NCI-H1092 treated with DMSO at 0.1 percent for 48 hours (cell line): ENCODE measurements around the gene SPIB.
"Not testable (repeated sequence)": the region's sequence is repeated elsewhere in the genome, so short reads cannot be mapped to it uniquely, and the experiment has no call there.

Experiments
- DNase-seq: peaks from one replicate; lab custom pipeline; 2025; lab: John Stamatoyannopoulos, UW

The SPIB gene

DNA sequence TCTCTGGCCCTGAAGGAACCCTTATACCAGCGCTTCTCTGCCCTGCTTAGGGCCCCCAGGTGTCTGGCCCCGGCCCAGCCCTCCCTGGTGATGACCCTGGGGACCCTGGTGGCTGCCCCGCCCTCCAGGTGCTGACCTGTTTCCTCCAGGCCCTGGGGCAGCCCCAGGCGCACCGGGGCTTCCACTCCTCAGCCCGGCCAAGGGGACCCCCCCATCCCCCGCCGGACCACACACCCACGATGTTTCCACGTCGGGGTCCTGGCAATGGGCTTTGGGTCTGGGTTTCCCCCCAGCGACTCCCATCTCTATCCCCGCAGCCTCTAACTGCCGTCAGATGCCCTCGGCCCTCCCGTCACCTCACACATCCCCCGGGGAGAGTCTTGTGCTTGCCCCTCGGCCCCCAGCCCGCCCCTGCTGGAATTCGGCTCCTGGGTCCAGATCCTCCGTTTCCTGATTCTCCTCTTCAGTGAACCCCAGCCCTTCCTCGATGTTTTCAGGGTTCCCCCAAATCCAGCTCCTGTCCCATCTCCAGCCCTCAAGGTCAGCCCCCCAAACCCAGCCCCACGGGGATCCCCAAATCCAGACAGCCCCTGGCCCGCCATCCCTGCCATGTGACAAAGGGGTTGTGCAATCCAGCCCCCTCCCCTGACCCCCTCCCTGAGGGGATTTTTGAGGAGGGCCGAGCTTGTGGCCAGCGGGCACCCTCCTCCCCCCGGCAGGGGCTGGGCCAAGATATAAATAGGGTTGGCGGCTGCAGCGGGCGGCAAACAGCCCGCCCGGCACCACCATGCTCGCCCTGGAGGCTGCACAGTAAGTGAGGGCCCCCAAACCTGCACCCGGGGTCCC lies at the start of gene SPIB:
TSS of gene SPIB (plus strand) at position 763 of the 846 bp plus-strand sequence. CDS start at position 788, 25 bp downstream.
- DNase-seq = no peak

DNA sequence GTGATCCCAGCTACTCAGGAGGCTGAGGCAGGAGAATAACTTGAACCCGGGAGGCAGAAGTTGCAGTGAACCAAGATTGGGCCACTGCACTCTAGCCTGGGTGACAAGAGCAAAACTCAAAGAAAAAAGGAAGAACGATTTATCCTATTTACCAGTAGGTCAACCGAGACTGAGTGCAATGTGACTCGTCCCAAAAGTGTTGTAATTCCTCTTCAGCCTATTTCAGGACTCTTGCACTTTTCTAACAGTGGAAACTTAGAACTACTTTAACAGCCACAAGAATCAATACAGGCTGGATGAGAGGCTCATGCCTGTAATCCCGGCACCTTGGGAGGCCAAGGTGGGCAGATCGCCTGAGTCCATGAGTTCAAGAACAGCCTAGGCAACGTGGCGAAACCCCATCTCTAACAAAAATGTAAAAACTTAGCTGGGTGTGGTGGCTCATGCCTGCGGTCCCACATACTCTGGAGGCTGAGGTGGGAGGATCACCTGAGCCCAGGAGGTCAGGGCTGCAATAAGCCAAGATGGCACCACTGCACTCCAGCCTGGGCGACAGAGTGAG lies 46.7 kb upstream of the SPIB start:
- no peak for DNase-seq

DNA sequence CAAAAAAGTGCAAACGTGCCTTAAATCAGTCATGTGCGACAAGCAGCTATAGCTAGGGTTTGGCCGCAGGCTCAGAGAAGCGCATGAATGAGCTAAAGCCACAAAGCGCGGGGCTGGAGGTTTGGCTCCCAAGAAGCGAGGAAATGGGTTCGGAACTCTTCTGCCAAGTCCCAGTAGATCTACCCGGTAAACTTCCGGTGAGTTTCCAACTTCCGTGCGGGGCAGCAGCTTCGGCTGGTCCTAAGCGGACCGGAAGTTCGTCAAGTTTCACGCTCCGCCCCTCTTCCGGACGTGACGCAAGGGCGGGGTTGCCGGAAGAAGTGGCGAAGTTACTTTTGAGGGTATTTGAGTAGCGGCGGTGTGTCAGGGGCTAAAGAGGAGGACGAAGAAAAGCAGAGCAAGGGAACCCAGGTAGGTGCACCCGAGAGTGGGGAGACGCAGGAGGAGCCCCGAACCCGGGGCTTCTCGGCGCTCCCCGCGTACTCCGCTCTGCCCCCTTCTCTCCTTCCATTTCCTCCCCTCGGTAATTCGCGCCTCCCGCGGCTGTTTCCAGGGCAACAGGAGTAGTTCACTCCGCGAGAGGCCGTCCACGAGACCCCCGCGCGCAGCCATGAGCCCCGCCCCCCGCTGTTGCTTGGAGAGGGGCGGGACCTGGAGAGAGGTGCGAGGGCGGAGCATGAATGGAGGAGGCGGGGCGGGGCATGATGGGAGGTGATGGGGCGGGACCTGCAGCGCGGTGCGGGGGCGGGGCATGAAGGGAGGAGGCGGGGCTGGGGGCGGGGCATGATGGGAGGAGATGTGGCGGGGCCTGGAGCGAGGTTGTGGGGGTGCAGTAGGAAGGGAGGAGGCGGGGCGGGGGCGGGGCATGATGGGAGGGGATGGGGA lies 42.3 kb upstream of the SPIB start, which contains the start of gene NR1H2:
TSS of gene NR1H2 (plus strand) at position 292 of the 885 bp plus-strand sequence. CDS start 1,149 bp downstream, outside the sequence.
- DNase-seq = peak; percentile 89

DNA sequence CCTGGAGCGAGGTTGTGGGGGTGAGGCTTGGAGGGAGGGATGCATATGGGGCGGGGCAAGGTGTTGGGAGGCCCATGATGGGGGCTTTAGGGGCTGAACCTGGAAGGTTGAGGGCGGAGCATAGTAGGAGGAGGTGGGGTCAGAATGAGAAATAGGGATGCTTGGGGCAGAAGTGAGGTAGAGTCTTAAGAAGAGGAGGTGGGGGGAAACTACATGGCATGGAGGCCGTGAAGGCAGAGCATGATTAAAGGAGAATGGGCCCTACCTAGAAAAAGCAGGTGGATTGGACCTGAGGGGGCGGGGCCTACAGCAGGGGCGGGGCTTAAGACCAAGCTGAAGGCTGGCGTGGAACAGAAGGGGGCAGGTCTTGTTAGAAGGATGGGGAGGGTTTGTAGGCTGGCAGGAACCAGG lies 41.7 kb upstream of the SPIB start:
- peak; percentile 5 for DNase-seq

DNA sequence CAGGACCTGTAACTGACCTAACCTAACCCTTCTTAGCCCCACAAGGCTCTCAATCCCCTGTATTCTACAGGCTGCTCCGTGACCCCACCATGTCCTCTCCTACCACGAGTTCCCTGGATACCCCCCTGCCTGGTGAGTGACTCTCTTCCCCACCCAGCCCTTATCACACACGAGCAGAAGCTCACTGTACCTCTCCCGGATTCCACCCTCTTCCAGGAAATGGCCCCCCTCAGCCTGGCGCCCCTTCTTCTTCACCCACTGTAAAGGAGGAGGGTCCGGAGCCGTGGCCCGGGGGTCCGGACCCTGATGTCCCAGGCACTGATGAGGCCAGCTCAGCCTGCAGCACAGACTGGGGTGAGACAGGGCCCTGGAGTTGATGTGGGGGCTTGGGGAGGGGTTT lies 41.2 kb upstream of the SPIB start:
- DNase-seq = no peak

DNA sequence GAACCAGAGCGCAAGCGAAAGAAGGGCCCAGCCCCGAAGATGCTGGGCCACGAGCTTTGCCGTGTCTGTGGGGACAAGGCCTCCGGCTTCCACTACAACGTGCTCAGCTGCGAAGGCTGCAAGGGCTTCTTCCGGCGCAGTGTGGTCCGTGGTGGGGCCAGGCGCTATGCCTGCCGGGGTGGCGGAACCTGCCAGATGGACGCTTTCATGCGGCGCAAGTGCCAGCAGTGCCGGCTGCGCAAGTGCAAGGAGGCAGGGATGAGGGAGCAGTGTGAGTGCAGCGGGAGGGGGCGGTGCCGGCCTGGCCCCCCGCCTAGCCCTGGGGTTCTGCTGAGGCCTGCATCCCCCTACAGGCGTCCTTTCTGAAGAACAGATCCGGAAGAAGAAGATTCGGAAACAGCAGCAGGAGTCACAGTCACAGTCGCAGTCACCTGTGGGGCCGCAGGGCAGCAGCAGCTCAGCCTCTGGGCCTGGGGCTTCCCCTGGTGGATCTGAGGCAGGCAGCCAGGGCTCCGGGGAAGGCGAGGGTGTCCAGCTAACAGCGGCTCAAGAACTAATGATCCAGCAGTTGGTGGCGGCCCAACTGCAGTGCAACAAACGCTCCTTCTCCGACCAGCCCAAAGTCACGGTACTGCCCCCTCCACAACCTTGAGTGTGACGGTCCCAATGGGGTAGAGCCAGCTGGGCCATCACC lies 40.4 kb upstream of the SPIB start:
- no peak for DNase-seq

DNA sequence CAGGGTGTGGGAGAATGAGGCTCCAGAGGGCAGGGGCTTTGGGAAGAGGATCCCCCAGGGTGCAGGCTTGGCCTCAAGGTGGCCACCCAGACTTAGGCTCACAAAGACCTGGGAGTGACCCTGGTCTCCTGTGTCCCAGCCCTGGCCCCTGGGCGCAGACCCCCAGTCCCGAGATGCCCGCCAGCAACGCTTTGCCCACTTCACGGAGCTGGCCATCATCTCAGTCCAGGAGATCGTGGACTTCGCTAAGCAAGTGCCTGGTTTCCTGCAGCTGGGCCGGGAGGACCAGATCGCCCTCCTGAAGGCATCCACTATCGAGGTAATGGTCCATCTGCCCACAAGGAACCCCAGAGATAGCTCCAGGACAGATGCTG lies 39.9 kb upstream of the SPIB start:
- no peak for DNase-seq

DNA sequence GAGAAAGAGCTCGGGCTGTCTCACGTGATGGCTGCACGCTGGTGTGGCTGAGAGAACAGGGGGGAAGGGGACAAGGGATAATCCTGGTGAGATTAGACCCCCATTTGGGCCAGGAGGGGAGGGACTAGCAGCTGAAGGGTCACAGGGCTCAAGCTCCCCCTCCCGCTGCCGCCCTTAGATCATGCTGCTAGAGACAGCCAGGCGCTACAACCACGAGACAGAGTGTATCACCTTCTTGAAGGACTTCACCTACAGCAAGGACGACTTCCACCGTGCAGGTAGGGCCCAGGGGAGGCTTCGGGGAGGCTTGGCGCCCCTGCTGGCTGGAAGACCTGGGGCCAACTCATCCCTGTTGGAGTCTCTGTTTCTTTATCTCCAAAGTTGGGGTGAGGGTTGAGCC lies 39.1 kb upstream of the SPIB start:
- DNase-seq = no peak

DNA sequence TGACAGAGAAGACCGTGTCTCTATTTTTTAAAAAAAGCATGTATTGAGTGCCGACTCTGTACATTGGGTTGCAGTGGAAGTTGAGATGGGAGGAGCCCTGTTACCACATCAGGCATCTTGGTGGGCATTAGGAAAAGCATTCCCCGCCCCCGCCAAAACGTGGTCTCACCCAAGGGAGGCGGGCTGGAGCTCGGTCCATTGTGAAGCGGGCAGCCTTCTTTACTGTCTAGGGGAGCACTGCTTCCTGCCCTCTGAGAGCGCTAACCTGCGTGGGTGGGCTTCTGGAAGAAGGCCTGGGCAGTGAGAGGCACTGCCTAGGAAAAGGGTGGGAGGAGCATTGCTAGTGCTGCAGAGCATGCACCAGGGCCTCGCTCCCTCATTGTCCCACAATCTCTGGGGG lies 38.6 kb upstream of the SPIB start:
- DNase-seq = no peak

DNA sequence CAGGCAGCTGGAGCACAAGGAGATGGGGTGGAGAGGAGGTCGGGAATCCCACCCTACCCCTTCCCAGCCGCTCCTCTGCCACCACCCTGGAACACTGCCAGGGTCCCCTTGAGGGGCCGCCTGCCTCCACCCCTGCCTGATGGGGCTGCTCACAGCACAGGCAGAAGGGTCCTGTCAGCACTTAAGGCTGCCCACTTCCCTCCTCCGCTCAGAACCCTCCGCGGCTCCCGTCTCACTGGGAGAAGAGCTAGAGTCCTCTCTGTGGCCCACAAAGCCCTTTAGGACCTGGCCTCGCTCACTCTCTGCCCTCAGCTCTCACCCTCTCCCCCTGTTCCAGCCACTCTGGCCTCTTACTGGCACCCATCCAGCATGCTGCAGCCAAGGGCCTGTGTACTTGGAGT lies 38.0 kb upstream of the SPIB start:
- DNase-seq = no peak

DNA sequence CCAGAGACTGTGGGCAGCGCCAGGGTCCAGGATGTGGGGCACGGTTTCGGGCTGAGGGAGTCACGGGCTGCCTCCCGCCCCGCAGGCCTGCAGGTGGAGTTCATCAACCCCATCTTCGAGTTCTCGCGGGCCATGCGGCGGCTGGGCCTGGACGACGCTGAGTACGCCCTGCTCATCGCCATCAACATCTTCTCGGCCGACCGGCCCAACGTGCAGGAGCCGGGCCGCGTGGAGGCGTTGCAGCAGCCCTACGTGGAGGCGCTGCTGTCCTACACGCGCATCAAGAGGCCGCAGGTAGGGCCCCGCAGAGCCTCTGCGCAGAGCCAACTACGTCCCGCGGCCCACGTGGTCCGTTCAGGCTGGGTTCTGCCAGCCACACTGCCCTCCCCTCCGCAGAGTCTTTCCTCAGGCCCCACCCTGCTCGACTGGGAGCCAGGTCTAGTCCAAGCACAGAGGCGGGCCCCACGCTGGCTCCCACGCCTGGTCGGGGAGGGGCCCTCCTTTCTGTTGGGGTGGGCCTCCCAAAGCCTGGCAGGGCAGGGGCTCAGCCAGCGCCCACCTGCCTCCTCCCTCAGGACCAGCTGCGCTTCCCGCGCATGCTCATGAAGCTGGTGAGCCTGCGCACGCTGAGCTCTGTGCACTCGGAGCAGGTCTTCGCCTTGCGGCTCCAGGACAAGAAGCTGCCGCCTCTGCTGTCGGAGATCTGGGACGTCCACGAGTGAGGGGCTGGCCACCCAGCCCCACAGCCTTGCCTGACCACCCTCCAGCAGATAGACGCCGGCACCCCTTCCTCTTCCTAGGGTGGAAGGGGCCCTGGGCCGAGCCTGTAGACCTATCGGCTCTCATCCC lies 36.6 kb upstream of the SPIB start:
- no peak for DNase-seq

DNA sequence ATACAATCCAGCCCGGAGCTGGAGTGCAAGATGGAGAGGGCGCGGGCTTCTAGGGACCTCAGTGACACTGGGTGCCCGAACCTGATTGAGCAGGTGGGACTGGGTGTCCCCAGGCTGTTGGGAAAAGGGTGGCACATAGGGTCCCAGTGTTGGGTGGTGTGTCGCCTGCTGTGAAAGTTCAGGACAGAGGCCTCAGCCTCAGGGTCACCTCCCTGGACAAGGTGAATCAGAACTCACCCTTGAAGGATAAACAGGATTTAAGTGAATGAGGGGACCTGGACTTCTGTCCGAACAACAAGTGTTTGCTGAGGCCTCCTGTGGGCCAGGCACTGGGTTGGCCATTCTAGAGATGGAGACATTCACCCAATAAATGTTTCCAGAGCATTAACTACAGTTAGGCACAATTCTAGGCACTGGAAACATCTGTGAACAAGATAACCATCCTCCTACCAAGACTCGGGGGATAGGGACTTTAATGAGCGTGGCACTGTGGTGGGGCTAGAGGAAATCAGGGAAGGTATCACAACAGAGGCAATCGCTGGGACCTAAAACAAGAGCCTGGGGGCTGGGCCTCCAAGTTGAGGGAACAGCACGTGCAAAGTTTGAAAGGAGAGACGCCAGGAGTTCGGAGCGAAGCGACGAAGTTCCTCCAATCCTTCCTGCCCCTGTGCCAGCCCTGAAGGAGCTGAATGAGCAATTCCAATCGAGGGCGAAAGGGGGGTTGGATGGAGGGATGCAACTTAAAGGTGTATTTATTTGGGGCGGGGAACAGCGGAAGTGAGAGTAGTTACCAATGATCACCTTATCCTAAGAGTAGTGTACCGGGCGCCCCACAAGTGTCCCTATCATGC lies 35.5 kb upstream of the SPIB start:
- DNase-seq = no peak

DNA sequence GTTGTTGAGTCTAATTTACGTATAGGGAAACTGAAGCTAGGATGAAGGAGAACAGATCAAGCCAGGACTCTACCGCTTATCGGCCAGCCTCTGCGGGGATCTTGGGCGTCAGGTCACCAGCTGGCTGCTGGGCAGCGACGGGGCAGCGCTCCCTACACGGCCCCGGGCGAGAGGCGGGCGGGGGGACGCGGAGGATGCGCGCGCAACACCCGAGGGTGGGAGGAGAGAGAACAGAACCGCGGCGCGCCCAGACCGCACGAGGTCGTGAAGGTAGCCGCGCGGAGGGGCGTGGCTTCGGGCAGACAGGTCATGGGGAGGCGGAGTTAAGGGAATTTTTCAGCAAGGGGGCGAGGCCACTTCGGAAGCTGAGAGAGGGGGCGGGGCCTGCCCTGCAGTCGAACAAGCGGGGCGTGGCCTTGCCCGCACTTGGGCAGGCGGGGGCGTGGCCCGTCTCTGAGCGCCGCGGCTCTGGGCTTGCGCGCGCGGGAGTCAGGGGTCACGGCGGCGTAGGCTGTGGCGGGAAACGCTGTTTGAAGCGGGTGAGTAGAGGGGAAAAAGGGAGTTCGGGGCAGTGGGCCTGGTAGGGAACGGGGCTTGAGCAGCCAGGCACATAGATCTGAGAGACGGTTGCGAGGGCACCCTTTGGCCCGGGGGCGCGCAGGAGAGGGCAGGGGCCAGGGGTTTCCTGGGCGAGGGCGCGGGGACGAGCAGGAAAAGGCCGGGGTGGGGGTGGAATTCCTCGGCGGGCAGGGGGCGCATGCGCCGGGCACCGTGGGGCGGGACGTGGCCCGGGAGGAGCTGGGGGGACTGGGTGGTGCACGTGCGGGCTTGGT lies 34.7 kb upstream of the SPIB start, which contains the start of gene POLD1:
TSS of gene POLD1 (plus strand) at position 496 of the 833 bp plus-strand sequence. CDS start 14,505 bp downstream, outside the sequence.
- peak; percentile 96 for DNase-seq

DNA sequence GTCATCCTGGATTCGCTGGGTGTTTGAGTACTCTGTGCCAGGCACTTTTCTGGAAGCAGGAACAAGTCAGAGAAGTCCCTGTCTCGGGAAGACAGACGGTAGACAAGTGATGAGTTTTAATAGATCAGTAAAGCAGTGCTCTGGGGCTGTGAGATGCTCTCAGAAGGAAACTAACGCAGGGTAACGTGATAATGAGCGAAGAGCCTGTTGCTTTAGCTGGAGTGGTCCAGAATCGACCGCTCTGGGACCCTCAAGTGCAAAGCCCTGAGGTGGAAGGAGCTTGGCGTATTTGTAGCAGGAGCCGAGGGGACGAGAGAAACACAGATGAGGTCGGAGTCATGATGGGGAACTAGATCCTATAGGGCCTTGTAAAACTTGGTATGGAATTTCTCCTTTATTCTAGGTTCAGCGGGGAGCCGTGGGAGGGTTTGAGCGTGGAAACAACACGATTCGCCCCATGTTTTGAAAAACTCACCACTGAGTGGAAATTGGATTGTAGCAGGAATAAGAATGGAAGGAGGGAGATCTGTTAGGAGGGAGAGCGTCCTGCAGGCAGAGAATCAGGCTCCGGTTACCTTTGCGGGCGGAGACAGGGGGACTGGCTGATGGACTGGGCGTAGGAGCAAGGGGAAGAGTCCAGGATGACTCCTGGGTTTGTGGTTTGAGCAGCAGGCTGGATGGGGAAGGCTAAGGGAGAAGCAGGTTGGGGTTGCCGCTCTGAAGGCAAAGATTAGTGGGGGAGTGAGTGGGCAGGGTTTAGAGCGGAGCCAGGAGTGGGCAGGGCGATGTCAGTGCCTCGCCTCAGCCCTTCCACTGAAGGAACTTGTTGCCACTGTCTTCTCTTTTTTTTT lies 33.8 kb upstream of the SPIB start:
- DNase-seq = no peak

DNA sequence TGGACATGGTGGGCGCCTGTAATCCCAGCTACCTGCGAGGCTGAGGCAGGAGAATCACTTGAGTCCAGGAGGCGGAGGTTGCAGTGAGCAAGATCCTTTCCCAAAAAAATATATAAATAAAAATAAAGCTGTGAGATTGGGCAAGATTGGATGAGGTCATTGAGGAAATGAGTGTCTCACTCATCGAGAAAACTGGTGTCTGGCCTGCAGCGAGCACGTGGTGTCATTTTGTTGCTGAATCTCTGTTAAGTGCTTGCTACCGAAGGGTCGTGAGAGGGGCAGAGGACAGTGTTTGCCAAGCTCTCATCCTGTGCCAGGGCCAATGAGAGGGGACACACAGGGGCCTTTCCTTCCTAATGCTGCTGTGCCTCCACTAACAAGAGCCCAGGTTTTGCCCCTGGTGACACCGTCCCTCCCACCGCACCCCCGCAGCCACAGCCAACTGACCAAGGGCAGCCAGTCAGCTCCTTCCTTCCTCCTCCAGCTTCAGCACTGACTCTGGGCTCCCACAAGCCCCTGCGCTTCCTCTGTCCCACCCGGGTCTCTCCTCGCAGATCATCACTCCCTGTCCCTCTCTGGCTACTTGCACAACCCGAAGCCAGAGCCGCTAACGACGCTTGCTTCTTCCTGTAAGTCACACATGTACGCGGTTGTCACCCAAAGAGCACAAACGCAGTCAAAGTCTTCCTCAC lies 31.4 kb upstream of the SPIB start:
- no peak for DNase-seq

DNA sequence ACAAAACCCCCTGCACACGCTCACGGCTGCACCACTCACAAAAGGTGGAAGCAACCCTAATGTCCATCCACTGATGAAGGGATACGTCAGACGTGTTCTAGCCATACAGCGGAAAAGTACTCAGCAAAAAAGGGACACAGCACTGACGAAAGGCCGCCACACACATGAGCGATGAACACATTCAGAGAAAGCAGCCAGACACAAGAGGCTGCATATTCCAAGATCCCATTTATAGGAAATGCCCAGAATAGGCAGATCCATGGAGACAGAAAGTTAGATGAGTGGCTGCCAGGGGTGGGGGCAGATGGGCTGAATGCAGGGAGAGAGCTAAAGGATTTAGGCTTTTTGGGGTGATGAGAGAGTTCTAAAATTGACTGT lies 30.9 kb upstream of the SPIB start:
- no peak for DNase-seq

DNA sequence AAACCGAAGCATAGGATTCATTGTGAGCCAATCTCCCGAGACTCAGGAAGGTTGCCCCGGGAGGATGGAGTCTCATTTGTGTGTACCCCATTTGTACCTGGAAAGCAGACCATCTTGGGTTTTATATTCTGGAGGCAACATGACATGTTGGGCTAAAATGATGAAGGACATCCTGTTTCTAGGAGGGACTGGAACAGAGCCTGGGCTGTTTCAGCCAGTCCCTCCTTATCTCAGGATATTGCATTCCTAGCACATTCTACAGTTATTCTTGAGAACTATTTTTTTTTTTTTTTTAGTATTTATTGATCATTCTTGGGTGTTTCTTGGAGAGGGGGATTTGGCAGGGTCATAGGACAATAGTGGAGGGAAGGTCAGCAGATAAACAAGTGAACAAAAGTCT lies 28.4 kb upstream of the SPIB start:
- DNase-seq = not testable (repeated sequence)

DNA sequence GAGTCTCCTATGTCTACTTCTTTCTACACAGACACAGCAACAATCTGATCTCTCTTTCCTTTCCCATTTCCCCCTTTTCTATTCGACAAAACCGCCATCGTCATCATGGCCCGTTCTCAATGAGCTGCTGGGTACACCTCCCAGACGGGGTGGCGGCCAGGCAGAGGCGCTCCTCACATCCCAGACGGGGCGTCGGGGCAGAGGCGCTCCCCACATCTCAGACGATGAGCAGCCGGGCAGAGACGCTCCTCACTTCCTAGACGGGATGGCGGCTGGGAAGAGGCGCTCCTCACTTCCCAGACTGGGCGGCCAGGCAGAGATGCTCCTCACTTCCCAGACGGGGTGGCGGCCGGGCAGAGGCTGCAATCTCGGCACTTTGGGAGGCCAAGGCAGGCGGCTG lies 27.8 kb upstream of the SPIB start:
- DNase-seq = not testable (repeated sequence)
